Endothelial cell of umbilical vein (primary cell): Measurements from ENCODE around the gene BAAT. TPM values are rescaled to one million over a fixed set of nuclear protein-coding genes. Genes with fewer than 3 reads are reported as not detected.

ENCODE experiments used
- BruUV-seq: library from RNA; stranded (reverse); fragments of 400-500 nt; replicated peaks from 2 replicates; lab custom pipeline; 2021; lab: Mats Ljungman, UMichigan
- CTCF ChIA-PET: fragments of 300-600, 350-600 bp; sonication (Branson Sonifier 250); formaldehyde crosslinking; loops from one replicate; lab custom pipeline; 2021; ENCODE audit warnings: antibody characterized with exemption, inconsistent platforms; lab: Charles Lee
- POLR2A ChIA-PET: fragments of 300-600, 350-600 bp; sonication (Branson Sonifier 250); formaldehyde crosslinking; loops from one replicate; lab custom pipeline; 2021; ENCODE audit warnings: antibody characterized with exemption, inconsistent platforms; lab: Charles Lee
- DNase-seq: peaks from one replicate; pipeline ENCODE4 v3.0.0-alpha.2; 2011; ENCODE audit warnings: low read depth, low spot score
- FAIRE-seq: peaks from 2 replicates; lab custom pipeline; 2011; peaks lifted over from hg19 to GRCh38; lab: Jason Lieb, UNC
- H2AFZ ChIP-seq: 2 replicates; pipeline ENCODE4 v1.6.0; 2012; ENCODE audit warnings: low read depth, low read length, control low read depth, inconsistent platforms
- H3K27ac ChIP-seq: 2 replicates; pipeline ENCODE4 v1.5.1; 2011; ENCODE audit warnings: low read depth, mild to moderate bottlenecking, control low read depth, low read length, moderate library complexity; ENCODE audit not compliant: insufficient read depth
- H3K27me3 ChIP-seq, 2 experiments: 2 replicates each; pipeline versions ENCODE4 v1.6.0 to v1.6.1; 2011; ENCODE audit warnings: low read length in 2 of 2, mixed read lengths in 1 of 2; ENCODE audit not compliant: control insufficient read depth in 2 of 2, insufficient read depth in 2 of 2
- H3K36me3 ChIP-seq, 2 experiments: 2 replicates in 1 of 2; 3 replicates in 1 of 2; pipeline ENCODE4 v1.5.1; 2011; ENCODE audit warnings: low read length in 2 of 2, mild to moderate bottlenecking in 1 of 2, moderate library complexity in 1 of 2; ENCODE audit not compliant: control insufficient read depth in 2 of 2, insufficient read depth in 2 of 2; ENCODE audit errors: extremely low read depth in 1 of 2
- H3K4me1 ChIP-seq: 3 replicates; pipeline ENCODE4 v1.5.1; 2011; ENCODE audit warnings: mild to moderate bottlenecking, low read length; ENCODE audit not compliant: control insufficient read depth, insufficient read depth; ENCODE audit errors: extremely low read depth
- H3K4me2 ChIP-seq: 2 replicates; pipeline ENCODE4 v1.6.1; 2011; ENCODE audit warnings: low read length, control low read depth, mixed read lengths; ENCODE audit not compliant: insufficient read depth
- H3K4me3 ChIP-seq, 3 experiments: fragments of 200-600 bp in 1 of 3; sonication (generic), shearing (Covaris generic) in 1 of 3; replicated peaks in 1 of 3; 2 replicates each; pipeline ENCODE4 v1.5.1; 2011 to 2016; ENCODE audit warnings: control low read depth in 3 of 3, low read length in 3 of 3, mild to moderate bottlenecking in 2 of 3, inconsistent platforms in 1 of 3, low read depth in 1 of 3, moderate library complexity in 1 of 3; ENCODE audit not compliant: insufficient read depth in 1 of 3
- H3K79me2 ChIP-seq: 2 replicates; pipeline ENCODE4 v1.6.0; 2012; ENCODE audit warnings: low read length, inconsistent platforms; ENCODE audit not compliant: control insufficient read depth, insufficient read depth
- H3K9ac ChIP-seq: replicated peaks from 2 replicates; pipeline ENCODE3; 2011; ENCODE audit warnings: low read length, control low read depth; ENCODE audit not compliant: insufficient read depth; ENCODE audit errors: extremely low read depth
- H3K9me1 ChIP-seq: replicated peaks from 3 replicates; pipeline ENCODE4 v1.6.0; 2011; ENCODE audit warnings: mild to moderate bottlenecking, low read length; ENCODE audit not compliant: control insufficient read depth, insufficient read depth; ENCODE audit errors: extremely low read depth
- H3K9me3 ChIP-seq: replicated peaks from 2 replicates; pipeline ENCODE4 v1.5.1; 2012; ENCODE audit warnings: low read length, inconsistent platforms; ENCODE audit not compliant: control insufficient read depth, insufficient read depth
- H4K20me1 ChIP-seq: replicated peaks from 2 replicates; pipeline ENCODE3; 2011; ENCODE audit warnings: mild to moderate bottlenecking, low read length; ENCODE audit not compliant: control insufficient read depth, insufficient read depth; ENCODE audit errors: extremely low read depth
- EZH2 ChIP-seq: IDR thresholded peaks from 2 replicates; pipeline ENCODE4 v1.6.1; 2012; ENCODE audit warnings: borderline replicate concordance, low read depth, mild to moderate bottlenecking, moderate library complexity, low read length, inconsistent platforms; ENCODE audit not compliant: severe bottlenecking
- FOS ChIP-seq: IDR thresholded peaks from 2 replicates; pipeline ENCODE4 v1.6.1; 2011; ENCODE audit warnings: mild to moderate bottlenecking, low read length, moderate library complexity, borderline replicate concordance; ENCODE audit not compliant: insufficient read depth
- JUN ChIP-seq: IDR thresholded peaks from 2 replicates; pipeline ENCODE4 v1.6.1; 2011; ENCODE audit warnings: borderline replicate concordance, low read depth; ENCODE audit not compliant: insufficient read length, insufficient read depth
- MYC ChIP-seq: IDR thresholded peaks from one replicate; pipeline ENCODE4 v1.6.1; 2011; ENCODE audit warnings: mild to moderate bottlenecking, low read depth, low read length
- POLR2AphosphoS5 ChIP-seq: IDR thresholded peaks from 2 replicates; pipeline ENCODE4 v1.6.1; 2012; ENCODE audit warnings: low read depth, mild to moderate bottlenecking, control low read depth, low read length, moderate library complexity; ENCODE audit not compliant: insufficient read depth
- dilution Hi-C: fragments of 300-500 bp; cut with MboI; formaldehyde crosslinking; loops from one replicate; pipeline ENCODE4 v1.15.0; 2019; ENCODE audit warnings: low sequenced_read_pairs; ENCODE audit not compliant: extremely low pct_ligation_motif_present
- intact Hi-C: fragments of 100-400 bp; cut with micrococcal nuclease; formaldehyde crosslinking; loops from one replicate; pipeline ENCODE4 v1.10.0; 2022
- polyA plus RNA-seq, 4 experiments: library from polyadenylated mRNA; depleted of rRNA in 3 of 4; stranded (reverse) in 3 of 4; unstranded in 1 of 4; fragments of >200 nt; gene quantifications; 2 replicates each; pipeline versions ENCODE4 v1.2.1 to v1.2.3, GENCODE V29; 2011 to 2012; ENCODE audit warnings: missing spikeins in 1 of 4
- total RNA-seq: library from RNA; stranded (reverse); gene quantifications from 2 replicates; pipeline ENCODE4 v1.2.3, GENCODE V29; 2021
- TF ChIP-seq, protein P1 (sequence below), 2 donors: IDR thresholded peaks; 1 replicate in 1 of 2; 2 replicates in 1 of 2; pipeline ENCODE4 v1.5.1; 2011; ENCODE audit warnings: low read length in 2 of 2, mild to moderate bottlenecking in 2 of 2, moderate library complexity in 2 of 2, control low read depth in 1 of 2, inconsistent platforms in 1 of 2, low read depth in 1 of 2; ENCODE audit not compliant: insufficient read depth in 1 of 2; ENCODE audit errors: extremely low read depth in 1 of 2
- TF ChIP-seq, protein P2 (sequence below): IDR thresholded peaks from 2 replicates; pipeline ENCODE4 v1.6.1; 2011; ENCODE audit not compliant: insufficient read depth, insufficient read length

Gene BAAT
- total and polyA plus RNA-seq, 2 donors (not counting 3 experiments of a cell fraction or from before 2014, with no cell fraction given): 0.01 TPM; not detected in 1

DNA sequence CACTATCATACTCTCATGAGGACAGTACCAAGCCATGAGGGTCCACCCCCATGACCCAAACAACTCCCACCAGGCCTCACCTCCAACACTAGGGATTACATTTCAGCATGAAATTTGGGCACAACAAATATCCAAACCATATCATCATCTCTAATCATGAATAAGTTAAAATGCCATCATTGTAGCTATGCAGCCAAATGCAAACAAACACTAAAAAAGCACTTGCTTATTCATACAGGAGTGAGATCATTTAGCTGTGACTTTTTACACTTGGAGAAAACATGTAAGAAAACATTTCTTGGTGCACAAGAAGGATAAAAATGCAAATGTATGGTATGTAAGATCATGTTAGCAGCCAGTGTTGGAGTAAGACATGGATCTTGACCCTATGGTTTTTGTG, 24.2 kb downstream of the BAAT start:
- ChIA-PET POLR2A (no interaction called here), CTCF (no interaction called here)
- no peaks in the 10 kb centered on the region for H3K79me2 ChIP-seq
- no peaks in the 10 kb centered on the region for H4K20me1 ChIP-seq
- H3K27me3 ChIP-seq: no peaks in the 10 kb centered on the region
- H3K4me2 ChIP-seq: no peak overlapping the region
- no peaks in the 10 kb centered on the region for H3K9me1 ChIP-seq
- no peaks in the 10 kb centered on the region for H3K4me1 ChIP-seq
- TF ChIP-seq FOS: no peak
- TF ChIP-seq POLR2AphosphoS5: no peak
- TF ChIP-seq EZH2: no peak
- TF ChIP-seq, protein P1, sequence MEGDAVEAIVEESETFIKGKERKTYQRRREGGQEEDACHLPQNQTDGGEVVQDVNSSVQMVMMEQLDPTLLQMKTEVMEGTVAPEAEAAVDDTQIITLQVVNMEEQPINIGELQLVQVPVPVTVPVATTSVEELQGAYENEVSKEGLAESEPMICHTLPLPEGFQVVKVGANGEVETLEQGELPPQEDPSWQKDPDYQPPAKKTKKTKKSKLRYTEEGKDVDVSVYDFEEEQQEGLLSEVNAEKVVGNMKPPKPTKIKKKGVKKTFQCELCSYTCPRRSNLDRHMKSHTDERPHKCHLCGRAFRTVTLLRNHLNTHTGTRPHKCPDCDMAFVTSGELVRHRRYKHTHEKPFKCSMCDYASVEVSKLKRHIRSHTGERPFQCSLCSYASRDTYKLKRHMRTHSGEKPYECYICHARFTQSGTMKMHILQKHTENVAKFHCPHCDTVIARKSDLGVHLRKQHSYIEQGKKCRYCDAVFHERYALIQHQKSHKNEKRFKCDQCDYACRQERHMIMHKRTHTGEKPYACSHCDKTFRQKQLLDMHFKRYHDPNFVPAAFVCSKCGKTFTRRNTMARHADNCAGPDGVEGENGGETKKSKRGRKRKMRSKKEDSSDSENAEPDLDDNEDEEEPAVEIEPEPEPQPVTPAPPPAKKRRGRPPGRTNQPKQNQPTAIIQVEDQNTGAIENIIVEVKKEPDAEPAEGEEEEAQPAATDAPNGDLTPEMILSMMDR (IDR thresholded peaks at IDR 0.05; ENCODE audit: extremely low read depth in 1 of 2, insufficient read depth in 1 of 2, low read depth in 1 of 2, low read length in 2 of 2): no peak
- DNase-seq (no peak), FAIRE-seq (no peak)
- H3K36me3 ChIP-seq: no peaks in the 10 kb centered on the region
- no peaks in the 10 kb centered on the region for H3K9me3 ChIP-seq
- no TSS peak for BruUV-seq
- intact Hi-C loops (no loop called here), dilution Hi-C loops (no loop called here)
- H2AFZ ChIP-seq: no peak overlapping the region
- H3K9ac ChIP-seq: no peak overlapping the region
- no peak overlapping the region for H3K4me3 ChIP-seq
- H3K27ac ChIP-seq: no peak overlapping the region

DNA sequence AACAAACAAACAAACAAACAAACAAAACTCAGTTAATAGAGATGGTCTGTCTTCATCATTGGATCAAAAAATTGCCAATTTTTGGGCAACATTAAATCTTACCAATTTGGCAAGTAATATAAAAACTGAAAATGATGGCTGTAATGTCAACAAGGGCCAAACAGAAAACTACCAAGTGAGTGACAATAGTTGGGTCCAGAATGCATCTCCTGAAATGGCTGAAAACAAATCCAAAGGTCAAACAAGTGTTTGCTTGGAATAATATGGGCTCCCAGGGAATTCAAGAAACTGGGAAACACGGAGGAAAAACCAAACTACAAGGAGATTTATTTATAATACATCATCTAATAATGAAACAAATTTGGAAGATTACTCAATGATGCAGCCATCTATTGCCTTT, 25.1 kb downstream of the BAAT start:
- dilution Hi-C loops: no loop called here
- no peak overlapping the region for H3K4me3 ChIP-seq

More for the DNA sequence above, 25.1 kb downstream of the BAAT start:
- no peaks in the 10 kb centered on the region for H3K9me3 ChIP-seq
- intact Hi-C loops: no loop called here
- no peak overlapping the region for H2AFZ ChIP-seq
- H3K9ac ChIP-seq: no peak overlapping the region
- no peaks in the 10 kb centered on the region for H3K9me1 ChIP-seq
- no peaks in the 10 kb centered on the region for H3K27me3 ChIP-seq
- TF ChIP-seq, protein P2, sequence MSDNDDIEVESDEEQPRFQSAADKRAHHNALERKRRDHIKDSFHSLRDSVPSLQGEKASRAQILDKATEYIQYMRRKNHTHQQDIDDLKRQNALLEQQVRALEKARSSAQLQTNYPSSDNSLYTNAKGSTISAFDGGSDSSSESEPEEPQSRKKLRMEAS: no peak
- TF ChIP-seq JUN (no peak), FOS (no peak), MYC (no peak)
- H3K27ac ChIP-seq: no peak overlapping the region
- BruUV-seq: no TSS peak
- no peaks in the 10 kb centered on the region for H3K36me3 ChIP-seq
- ChIA-PET CTCF (no interaction called here), POLR2A (no interaction called here)
- no peak overlapping the region for H3K4me2 ChIP-seq
- DNase-seq (no peak), FAIRE-seq (no peak)
- H3K4me1 ChIP-seq: no peaks in the 10 kb centered on the region
- H4K20me1 ChIP-seq: no peaks in the 10 kb centered on the region
- H3K79me2 ChIP-seq: no peaks in the 10 kb centered on the region
